Central memory CD4-positive, alpha-beta T cell (primary cell): ENCODE data around the gene SLC6A20.
A peak's percentile ranks its signal among the peaks of the same experiment; 100 is the strongest.
"Not testable (repeated sequence)": the region's sequence is repeated elsewhere in the genome, so short reads cannot be mapped to it uniquely, and the experiment has no call there.

ENCODE experiments used
- DNase-seq: peaks from one replicate; pipeline ENCODE4 v3.0.0; 2022

Gene SLC6A20

DNA sequence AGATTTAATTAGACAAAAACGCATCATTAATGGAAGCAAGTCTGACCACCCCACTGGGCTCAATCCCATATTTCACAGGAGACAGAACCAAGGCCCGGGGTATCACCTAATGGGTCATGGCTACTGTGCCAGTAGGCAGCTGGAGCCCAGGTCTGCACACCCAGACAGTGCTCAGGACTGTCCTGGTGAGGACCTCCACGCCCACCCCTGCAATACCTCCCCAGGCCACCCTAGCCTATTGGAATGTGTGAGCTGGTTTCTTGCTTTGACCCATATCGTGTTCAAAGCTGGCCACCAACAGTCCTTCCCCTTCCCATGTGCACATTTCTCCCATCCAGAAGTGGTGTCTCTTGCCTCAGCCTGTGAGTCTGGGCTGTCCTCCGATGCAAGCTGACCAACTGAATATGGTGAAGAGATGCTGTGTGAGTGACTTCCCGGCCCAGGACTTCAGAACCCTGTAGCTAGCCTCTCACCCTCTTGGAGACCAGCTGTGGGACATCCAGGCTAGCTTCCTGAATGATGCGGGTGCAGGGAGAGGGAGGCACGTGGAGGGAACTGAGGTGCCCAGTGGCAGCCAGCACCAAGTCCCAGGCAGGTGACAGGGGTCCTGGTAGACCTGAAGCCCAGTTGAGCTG, 19.1 kb downstream of the SLC6A20 start:
- DNase-seq, result no peak

DNA sequence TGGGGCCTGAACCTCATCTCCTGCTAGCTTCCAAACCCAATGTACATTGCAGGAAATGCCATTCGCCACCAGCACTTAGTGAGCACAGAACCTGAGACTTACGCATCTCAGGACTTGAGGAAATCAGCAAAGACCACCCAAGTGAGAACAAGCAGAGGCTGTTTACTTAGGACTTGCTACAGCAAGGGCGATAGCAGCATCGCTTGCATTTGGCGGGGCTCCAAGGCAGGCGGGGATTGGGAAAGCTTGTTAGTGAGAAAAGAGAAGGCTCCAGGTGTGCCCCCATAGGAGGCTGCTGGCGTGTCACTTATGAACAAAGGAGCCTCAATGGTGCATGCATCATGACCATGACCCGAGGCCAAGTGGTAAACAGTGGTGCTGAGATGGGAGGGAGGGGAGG, 19.7 kb downstream of the SLC6A20 start:
- DNase-seq, result no peak

DNA sequence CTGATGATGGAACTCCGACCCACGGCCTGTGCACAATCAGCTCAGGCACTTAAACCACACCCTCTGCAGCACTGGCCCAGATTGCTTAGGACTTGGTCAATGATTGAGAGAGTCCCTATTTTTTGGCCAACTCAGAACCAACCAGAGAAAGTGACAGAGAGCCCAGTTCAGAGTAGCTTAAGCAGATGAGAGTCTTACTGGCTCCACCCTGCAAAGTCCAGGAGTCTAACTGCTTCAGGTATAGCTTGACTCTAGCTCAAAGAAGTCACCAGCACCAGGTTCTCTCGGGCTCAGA, 20.1 kb downstream of the SLC6A20 start:
- DNase-seq, result no peak

DNA sequence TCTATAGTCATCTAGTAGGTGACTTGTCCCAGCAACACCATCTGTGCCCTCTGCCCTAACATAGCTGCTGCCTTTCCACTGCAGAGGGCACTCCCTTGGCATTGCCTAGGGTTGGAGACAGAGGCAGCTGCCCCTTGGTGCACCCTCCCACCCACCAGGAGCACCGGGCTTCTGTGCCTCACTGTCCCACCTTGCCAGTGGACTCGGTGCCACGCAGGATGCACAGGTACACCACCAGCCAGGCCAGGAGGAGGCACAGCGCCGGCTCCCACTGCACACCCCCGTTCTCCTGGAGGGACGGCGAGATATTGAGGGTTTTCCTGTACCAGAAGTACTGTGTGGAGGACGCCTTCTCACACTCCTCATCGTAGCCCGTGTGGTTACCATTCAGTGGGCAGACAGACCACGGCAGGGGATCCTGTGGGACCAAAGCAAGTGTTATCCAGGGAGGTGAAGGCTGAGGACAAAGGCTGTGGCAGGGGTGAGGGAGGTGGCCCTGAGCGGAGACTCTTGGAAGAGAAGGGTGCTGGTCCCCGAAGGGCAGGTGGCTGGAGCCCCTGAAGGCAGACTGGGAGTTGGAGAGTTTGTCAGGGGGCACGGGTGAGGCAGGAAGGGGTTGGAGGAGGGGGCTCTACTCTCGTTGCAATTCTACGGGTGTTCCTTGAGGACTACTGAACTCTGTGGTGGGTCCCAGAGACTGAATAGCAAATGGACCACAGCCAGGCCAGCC, 20.6 kb downstream of the SLC6A20 start:
- DNase-seq, result no peak

DNA sequence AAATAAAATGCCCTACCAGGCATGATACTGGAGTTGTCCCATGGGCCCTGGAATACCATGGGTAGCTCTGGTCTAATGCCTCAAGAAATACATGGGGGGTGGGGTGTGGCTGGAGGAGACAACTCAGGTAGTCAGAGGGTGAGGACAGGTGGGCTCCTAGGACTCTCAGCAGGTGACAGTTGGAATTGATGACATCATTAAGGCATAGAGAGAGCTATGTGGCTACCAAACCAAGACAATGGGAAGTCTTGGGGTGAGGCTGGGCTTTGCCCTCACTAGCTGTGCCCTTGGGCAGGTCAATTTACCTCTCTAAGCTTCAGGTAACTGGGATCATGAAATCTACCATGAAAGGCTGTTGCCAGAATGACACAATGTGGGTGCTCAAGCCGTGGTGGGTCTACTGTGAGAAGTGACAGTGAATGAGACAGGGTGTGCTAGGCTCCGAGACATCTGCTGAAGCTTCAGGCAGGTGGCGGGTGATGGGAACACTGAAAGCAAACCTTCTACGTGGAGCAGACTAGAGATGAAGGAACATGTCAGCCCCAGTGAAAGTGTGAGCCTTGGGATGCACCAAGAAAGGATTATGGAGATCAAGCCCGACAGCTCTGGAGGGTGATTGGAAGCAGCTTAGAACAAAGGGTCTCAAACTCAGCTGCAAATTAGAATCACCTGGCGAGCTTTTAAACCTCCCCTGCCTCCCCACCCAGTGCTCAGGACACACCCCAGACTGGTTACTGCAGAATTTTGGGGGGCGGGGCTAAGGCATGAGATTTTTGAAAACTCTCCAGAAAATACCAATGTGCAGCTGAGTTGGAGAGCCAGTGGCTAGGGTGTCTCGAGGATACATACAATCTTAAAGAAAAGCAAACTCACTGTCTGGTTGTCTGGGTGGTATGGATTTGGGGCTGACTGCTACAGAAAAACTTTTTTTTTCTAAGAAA, 21.5 kb downstream of the SLC6A20 start:
- no peak for DNase-seq

DNA sequence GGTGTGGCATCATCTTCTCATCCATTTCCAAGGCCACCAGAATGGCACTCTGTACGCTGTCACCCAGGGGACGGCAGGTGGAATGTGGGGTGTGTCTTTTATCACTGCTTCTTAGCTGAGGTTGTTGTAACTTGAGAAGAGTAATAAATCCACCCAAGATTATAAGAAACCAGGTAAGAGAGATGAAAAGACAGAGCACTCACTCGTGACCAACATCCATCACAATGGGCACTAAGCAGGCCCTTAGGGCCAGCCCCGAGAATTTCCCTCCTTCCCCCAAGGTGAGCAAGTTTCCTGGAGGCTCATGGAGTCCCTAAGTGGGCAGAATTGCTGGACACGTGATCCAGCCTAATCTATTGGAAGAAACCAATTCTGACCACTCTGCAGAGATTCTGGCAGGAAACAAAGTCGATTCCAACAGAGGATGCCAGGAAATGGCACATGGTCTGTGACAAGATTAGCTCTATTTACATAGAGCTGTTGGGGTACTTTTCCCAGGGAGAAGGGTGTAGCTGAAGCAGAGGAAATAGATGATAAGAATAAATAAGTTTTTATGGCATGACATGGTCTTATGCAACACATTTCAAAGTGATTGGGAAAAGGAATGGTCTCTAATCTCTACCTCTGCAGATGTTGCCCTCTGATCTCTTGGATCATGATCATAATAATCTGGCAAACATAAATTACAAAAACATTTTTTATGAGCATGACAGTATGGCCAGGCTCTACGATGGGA, 22.5 kb downstream of the SLC6A20 start:
- no peak for DNase-seq

DNA sequence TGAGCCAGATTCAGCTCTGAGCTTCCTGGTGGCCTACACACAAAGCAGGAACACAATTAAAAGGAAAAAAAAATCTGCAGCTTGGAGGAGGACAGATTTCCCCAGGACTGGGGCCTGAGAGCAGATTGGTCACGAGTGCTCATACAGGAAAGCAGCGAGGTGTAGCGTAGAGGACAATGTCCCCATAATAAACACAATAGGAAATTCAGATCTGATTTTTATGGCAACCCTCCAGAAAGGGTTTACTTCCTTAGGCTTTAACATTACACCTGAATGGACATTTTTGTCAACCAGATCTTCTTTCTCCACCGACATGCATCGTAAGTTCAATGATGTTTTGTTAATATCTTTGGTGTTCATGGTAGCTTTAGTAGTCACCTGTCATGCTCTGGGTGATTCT, 23.3 kb downstream of the SLC6A20 start:
- no peak for DNase-seq

DNA sequence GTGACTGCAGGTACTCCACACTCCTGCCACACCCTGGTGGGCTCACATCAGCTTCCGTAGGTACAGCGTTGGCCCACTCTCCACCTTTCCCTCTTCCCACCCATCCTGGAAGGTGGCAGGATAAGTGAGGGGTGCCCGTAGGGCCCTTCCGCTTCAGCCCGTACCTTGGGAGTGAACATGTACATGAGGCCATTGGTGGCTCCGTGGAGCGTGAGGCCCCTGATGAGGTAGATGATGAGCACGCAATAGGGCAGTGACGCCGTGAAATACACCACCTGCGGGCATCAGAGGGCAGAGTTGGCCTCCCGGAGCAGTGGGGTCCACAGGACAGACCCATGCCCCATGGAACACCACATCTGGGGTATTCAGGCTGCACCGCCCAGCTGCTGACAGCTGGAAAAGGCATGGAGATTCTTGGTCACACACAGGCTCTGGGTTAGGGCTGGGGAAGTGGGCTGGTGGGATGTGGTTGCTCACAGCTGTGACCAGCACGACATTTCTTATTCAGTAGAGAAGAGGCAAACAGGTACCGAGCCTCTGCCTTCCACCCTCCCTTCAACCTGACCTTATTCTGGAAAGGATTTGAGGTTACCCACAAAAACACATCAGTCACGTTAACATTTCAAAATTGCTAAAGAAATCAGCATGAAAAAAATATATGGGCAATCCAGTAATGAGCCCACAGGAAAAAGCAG, 23.8 kb downstream of the SLC6A20 start:
- DNase-seq, result peak; percentile 34

DNA sequence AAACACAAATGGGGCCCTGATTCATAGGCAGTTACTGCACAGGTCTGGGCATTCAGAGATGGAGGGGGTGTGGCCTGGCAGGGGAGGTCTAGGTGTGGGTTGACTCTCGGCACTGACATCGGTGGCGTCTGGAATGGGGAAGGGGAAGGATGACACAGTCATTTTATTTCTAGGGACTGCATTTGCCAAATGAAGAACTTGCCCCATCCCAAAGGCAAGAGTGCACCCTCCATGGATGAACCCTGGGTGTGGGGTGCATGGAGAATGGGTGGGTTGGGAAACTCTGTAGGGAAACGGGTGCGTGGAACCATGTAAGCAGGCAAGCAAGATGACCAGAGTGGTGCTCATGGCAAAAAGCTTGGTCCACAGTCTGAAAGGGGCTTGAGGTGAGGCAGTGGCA, 24.5 kb downstream of the SLC6A20 start:
- DNase-seq, result no peak

DNA sequence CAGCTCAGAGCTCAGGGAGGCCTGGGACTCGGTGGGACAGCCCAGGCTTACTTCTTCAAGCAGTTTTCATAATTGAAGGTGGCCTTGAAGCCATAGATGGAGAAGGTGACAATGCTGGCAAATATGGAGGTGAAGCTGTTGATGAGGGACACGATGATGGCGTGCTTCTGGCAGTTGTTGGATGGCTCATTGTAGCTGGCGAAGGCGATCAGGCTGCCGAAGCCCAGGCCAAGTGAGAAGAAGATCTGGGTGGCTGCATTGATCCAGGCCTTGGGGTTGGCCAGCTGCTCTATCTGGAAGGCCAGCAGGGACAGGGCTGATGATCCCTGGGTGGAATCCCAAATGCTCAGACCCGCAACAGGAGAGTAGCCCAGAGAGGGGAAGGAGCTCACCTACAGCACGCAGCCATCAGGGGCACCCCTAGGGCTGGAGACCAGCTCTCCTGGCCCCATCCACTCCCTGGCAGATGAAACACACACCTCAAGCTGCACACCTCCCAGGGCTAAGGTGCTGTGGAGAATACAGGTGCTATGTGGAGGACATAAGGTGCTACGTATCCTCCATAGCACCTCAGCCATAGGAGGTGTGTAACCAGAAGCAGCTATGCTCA, 25.1 kb downstream of the SLC6A20 start:
- no peak for DNase-seq

DNA sequence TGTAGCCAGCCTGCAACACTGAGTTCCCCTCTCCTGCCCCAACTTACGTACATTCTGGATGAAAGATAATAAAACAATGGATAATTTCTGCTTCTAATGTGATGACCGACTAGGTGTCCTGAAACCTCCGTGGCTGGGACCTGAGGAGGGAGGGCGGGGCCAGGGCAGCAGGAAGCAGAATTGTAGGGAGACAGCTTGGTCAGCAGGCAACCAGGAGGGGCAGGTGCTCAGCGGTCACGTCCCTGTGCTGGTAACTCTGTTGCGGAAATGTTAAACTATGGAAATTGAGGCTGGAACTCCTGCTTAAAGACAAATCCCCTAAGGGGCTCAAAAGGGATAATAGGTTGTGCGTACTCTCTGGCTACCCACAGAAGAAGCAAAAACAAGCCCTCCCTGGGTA, 30.4 kb downstream of the SLC6A20 start:
- DNase-seq, result no peak

DNA sequence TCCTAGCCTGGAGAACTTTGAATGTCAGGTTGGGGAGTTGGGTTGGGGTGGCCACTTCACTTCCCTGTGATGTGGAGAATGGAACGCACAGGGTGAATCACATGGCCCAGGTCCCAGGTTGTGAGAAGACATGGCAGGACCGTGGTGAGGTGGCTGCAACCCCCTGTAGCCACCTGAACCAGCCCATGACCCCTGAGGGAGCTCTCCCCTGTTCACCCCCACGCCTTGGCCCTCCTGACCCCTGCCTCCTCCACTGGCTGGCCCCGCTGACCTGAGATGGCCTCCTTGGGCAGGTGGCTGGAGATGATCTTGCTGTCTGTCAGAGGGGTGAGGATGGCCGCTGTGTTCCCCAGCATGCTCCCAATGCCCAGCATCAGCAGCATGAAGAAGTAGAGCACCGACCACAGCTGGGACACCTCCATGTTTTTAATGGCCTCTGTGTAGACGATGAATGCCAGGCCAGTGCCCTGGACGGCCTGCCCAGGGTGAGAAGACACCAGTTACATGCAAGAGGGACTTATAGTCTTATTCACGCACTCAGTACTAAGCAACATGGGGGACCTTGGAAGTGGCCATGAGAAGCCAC, 31.0 kb downstream of the SLC6A20 start:
- DNase-seq, result no peak

DNA sequence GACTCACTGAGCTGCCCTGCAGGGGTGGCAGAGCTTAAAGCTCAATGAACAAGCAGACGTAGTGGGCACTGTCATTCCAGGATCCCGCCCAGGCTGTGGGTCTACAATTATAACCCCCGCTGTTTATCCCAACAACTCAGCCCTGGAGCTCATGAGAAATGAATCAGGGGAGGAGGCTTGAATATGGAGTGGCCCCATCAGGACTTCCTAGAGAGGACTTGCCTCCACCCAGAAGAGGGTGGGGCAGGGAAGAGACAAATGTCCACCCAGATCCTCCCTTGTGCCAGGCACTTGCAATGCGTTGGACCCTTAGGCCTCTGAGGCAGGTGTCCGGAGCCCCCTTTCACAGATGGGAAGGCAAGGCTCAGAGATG, 33.0 kb downstream of the SLC6A20 start:
- no peak for DNase-seq

DNA sequence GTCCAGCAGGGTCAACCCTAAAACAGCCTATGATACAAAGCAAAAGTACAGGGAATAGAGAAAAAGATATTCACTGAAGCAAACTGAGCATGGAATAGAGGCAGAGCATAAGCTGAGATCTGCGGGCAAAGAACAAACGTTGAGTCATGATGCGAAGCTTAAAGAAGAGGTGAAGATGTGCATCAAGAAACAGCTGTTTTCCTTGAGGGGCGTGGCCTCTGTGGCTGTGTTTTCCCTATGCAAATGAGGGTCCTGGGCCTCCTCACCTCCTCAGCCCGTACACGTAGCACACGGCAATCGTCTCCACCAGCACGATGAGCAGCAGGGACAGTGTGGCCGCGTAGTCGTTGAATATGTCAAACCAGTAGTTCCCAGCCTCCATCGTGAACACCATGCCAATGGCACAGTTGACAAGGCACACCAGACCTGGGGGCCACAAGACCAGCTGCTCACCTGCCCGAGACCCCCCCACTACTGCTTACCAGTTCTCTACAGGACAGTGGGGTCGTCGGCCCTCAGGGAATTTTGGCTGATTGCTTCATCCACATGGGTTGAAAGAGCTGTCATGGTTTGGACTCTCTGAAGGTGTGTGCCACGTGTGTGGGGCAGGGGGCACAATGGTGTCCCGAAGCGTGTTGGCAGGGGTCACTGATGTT, 33.6 kb downstream of the SLC6A20 start:
- DNase-seq, result no peak

DNA sequence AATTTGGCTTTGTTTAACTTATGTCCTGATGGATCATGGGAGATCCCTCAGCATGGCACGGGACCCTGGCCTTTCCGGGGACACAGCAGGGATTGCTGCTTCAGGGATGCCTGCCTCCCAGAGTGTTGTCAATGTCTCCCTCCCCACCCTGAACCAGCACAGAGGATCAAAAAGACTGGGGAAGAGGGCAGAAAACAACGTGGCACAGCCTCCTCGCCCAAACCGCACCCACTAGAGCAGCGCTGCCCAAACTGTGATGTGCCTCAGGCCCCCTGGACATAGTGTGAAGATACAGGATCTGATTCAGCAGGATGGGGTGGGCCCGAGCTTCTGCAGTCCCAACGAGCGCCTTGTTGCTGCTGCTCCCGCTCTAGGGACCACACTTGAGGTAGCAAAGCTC, 34.5 kb downstream of the SLC6A20 start:
- no peak for DNase-seq

DNA sequence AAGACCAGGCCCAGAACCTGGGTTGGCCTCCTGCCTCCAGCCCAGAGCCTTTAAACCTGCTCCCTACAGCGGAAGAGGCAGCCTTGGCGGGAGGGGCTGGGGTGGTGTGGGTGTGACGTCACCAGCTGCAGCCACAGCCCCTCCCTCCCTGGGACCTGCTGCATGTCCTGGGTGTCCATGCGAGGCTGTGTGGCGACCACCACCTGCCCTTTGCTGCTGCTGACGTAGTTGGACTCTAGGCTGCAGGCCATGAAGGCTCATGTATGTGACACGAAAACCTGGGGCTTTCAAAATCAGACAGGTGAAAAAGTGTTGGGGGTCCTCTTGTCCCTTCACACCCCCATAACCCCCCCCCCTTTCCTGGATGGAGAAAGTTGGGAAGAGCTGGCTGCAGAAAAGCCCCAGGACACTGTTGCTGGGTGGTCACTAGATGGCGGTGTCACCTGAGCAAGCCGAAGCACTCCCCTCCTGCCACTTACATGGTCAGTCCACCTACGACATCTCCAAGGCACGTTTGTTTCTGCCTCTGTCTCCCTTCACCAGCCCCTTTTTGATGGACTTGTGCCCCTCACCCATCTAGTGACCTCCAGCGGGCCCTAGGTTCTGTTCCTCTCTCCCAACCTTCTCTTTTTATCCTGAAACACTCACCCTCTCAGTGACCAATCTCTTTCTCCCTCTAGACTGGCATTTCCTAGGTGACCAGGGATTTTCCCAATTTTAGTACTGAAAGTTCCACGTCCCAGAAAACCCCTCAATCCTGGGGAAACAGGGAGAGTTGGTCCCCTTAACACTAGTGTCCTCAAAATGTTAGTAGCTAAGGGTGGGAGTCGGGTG, 35.2 kb downstream of the SLC6A20 start:
- DNase-seq, result peak; percentile 23

DNA sequence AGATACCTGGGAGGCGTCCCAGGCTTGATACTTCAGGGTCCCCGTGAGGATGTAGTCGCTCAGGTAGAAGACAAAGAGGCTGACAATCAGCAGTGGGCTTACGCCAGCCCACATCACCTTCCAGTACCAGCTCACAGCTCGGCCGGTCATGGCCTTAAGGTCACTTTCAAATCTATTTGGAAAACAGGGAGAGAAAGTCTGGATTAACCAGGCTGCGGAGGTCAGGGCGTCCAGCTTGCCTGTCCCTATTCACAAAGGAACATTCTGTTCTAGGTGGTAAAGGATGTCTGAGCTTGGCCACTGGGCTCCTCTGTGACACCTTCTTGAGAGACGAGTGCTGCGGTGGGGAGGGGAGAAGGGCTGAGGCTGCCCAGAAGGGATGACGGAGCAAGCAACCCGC, 36.5 kb downstream of the SLC6A20 start:
- DNase-seq, result no peak

DNA sequence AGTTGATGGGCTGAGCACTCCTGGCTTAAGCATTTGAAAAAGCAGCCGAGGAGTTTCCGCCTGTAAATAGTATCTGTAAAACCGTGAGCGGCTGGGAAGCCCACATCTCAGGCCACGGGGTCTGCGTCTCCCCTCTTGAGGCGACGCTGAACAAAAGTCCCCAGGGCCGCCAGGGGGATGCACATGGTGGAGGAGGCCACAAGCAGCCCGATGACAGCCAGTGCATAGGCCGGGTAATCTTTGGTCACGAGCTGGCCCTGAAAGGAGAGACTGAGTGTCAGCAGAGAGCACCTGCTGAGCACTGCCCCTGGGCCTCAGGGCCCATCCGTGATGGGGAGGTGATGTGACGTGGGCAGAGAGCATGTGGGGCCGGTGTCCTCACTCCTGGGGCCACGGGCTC, 37.5 kb downstream of the SLC6A20 start:
- DNase-seq, result no peak

DNA sequence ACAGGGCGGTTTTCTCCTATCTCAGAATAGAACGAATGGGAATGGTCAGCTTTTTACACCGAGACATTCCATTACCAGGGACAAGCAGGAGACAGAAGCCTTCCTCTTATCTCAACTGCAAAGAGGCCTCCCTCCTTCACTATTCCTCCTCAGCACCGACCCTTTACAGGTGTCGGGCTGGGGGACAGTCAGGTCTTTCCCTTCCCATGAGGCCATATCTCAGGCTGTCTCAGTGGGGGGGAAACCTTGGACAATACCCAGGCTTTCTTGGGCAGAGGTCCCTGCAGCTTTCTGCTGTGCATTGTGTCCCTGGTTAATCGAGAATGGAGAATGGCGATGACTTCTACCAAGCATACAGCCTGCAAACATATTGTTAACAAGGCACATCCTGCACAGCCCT, 39.2 kb downstream of the SLC6A20 start:
- not testable (repeated sequence) for DNase-seq

DNA sequence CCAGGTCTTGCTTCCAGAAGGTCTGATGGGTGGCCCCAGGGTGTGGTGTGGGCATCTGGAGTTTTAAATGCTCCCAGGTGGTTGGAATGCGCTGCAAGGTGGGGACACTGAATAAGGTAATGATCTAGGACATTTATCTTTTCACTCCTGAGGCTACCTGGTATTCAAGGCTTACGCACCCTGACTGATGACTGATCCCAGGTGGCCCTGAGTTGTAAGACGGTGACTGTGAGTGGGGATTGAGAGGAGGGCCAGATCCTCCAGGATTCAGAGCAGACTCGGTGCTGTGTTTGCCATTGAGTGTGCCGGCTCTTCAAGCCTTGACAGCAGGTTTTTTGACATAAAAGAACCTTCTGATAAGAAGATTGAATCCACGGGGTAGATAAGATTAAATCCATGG, 40.3 kb downstream of the SLC6A20 start:
- no peak for DNase-seq
